HG03039 (cell line): ENCODE data around the gene PIK3AP1.

Experiments used
- ATAC-seq: cut with Tn5 transposase; IDR thresholded peaks from one replicate; pipeline ENCODE4 v1.9.1; 2021; ENCODE audit warnings: mild to moderate bottlenecking, moderate library complexity; ENCODE audit not compliant: unreplicated experiment

PIK3AP1 gene

GRCh38 chr10:96618653-96619052 lies 101.7 kb downstream of the PIK3AP1 start:
- no peak for ATAC-seq

- ATAC-seq = no peak
These were observed 103.4 kb downstream of the PIK3AP1 start for GRCh38 chr10:96616961-96617360.

- no peak for ATAC-seq
These were observed 105.8 kb downstream of the PIK3AP1 start for GRCh38 chr10:96614515-96614914.

GRCh38 chr10:96613576-96613975 lies 106.7 kb downstream of the PIK3AP1 start:
- no peak for ATAC-seq

GRCh38 chr10:96612055-96612830 lies 108.1 kb downstream of the PIK3AP1 start:
- no peak for ATAC-seq

- ATAC-seq = no peak
These were observed 109.5 kb downstream of the PIK3AP1 start for GRCh38 chr10:96610817-96611216.

- no peak for ATAC-seq
These were observed 110.8 kb downstream of the PIK3AP1 start for GRCh38 chr10:96609510-96609909.

- no peak for ATAC-seq
These were observed 111.5 kb downstream of the PIK3AP1 start for GRCh38 chr10:96608805-96609204.

- ATAC-seq = no peak
These were observed 112.1 kb downstream of the PIK3AP1 start for GRCh38 chr10:96608262-96608661.

GRCh38 chr10:96606946-96607345 lies 113.4 kb downstream of the PIK3AP1 start:
- ATAC-seq = no peak

- ATAC-seq = no peak
These were observed 114.1 kb downstream of the PIK3AP1 start for GRCh38 chr10:96606216-96606615.

GRCh38 chr10:96600337-96600736 lies 120.0 kb downstream of the PIK3AP1 start:
- ATAC-seq = no peak

- no peak for ATAC-seq
These were observed 121.5 kb downstream of the PIK3AP1 start for GRCh38 chr10:96598846-96599245.

GRCh38 chr10:96596422-96597407 lies 123.6 kb downstream of the PIK3AP1 start:
- ATAC-seq = no peak

GRCh38 chr10:96595741-96596140 lies 124.6 kb downstream of the PIK3AP1 start:
- ATAC-seq = no peak

GRCh38 chr10:96591946-96592345 lies 128.4 kb downstream of the PIK3AP1 start:
- no peak for ATAC-seq

- ATAC-seq = no peak
These were observed 131.5 kb downstream of the PIK3AP1 start for GRCh38 chr10:96588616-96589419.

- ATAC-seq = no peak
These were observed 132.2 kb downstream of the PIK3AP1 start for GRCh38 chr10:96588060-96588554.

- ATAC-seq = no peak
These were observed 132.9 kb downstream of the PIK3AP1 start for GRCh38 chr10:96587264-96588059.
